ENCODE measurements around the gene OR8K5.

DNA sequence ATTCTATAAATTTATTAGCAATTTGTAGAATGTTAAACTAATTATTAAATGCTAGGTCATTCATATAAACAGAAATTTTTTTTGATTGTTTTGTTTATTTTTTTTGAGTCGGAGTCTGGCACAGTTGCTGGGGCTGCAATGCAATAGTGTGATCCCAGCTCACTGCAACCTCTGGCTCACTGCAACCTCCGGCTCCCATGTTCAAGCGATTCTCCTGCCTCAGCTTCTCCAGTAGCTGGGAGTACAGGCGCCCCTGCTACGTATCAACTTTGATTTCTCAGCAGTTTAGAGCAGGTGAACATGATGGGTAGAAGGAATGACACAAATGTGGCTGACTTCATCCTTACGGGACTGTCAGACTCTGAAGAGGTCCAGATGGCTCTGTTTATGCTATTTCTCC lies 38.0 kb downstream of the OR8K5 start, which contains the start of gene OR8H3:
- TF ChIP-seq EP300 (IDR thresholded peaks at IDR 0.05) (no peak), POLR2A (IDR thresholded peaks at IDR 0.05) (no peak)
- TF ChIP-seq, protein P1, sequence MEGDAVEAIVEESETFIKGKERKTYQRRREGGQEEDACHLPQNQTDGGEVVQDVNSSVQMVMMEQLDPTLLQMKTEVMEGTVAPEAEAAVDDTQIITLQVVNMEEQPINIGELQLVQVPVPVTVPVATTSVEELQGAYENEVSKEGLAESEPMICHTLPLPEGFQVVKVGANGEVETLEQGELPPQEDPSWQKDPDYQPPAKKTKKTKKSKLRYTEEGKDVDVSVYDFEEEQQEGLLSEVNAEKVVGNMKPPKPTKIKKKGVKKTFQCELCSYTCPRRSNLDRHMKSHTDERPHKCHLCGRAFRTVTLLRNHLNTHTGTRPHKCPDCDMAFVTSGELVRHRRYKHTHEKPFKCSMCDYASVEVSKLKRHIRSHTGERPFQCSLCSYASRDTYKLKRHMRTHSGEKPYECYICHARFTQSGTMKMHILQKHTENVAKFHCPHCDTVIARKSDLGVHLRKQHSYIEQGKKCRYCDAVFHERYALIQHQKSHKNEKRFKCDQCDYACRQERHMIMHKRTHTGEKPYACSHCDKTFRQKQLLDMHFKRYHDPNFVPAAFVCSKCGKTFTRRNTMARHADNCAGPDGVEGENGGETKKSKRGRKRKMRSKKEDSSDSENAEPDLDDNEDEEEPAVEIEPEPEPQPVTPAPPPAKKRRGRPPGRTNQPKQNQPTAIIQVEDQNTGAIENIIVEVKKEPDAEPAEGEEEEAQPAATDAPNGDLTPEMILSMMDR (IDR thresholded peaks at IDR 0.05): no peak
